ENCODE data around the gene CDH12.

CDH12 gene

GRCh38 chr5:22621084-22621483, 232.1 kb downstream of the CDH12 start:
- H4K20me1 ChIP-seq (ENCODE audit: insufficient read depth, low read length) = no peaks in the 10 kb centered on the region
- H3K4me3 ChIP-seq (ENCODE audit: low read length) = no peak overlapping the region
- no peak for TF ChIP-seq EZH2phosphoT487 (IDR thresholded peaks at IDR 0.05; ENCODE audit: low read depth)
- no peak for TF ChIP-seq CTCF (IDR thresholded peaks at IDR 0.05; ENCODE audit: low read depth, low read length)
- no peak overlapping the region for H3K9ac ChIP-seq (ENCODE audit: low read length)
- H3K4me2 ChIP-seq (ENCODE audit: low read length) = no peak overlapping the region
- no peaks in the 10 kb centered on the region for H3K36me3 ChIP-seq (replicated peaks; ENCODE audit: low read depth, low read length)
- no peaks in the 10 kb centered on the region for H3K79me2 ChIP-seq (ENCODE audit: low read length)
- H3K9me3 ChIP-seq (ENCODE audit: insufficient read depth, low read length) = no peaks in the 10 kb centered on the region
- H3K27me3 ChIP-seq (ENCODE audit: low read depth, low read length) = no peaks in the 10 kb centered on the region
- H2AFZ ChIP-seq (ENCODE audit: low read depth, low read length) = no peak overlapping the region
- no peaks in the 10 kb centered on the region for H3K4me1 ChIP-seq (ENCODE audit: low read length)
- no peak overlapping the region for H3K27ac ChIP-seq (ENCODE audit: low read length)

GRCh38 chr5:22615964-22616363, 237.2 kb downstream of the CDH12 start:
- no peaks in the 10 kb centered on the region for H4K20me1 ChIP-seq (ENCODE audit: insufficient read depth, low read length)
- no peaks in the 10 kb centered on the region for H3K4me1 ChIP-seq (ENCODE audit: low read length)
- TF ChIP-seq EZH2phosphoT487 (IDR thresholded peaks at IDR 0.05; ENCODE audit: low read depth) (no peak), CTCF (IDR thresholded peaks at IDR 0.05; ENCODE audit: low read depth, low read length) (no peak)
- H3K27me3 ChIP-seq (ENCODE audit: low read depth, low read length) = no peaks in the 10 kb centered on the region
- no peaks in the 10 kb centered on the region for H3K36me3 ChIP-seq (replicated peaks; ENCODE audit: low read depth, low read length)
- no peaks in the 10 kb centered on the region for H3K9me3 ChIP-seq (ENCODE audit: insufficient read depth, low read length)
- H3K79me2 ChIP-seq (ENCODE audit: low read length) = no peaks in the 10 kb centered on the region
- H2AFZ ChIP-seq (ENCODE audit: low read depth, low read length) = no peak overlapping the region
- no peak overlapping the region for H3K9ac ChIP-seq (ENCODE audit: low read length)
- H3K27ac ChIP-seq (ENCODE audit: low read length) = no peak overlapping the region
- H3K4me3 ChIP-seq (ENCODE audit: low read length) = no peak overlapping the region
- H3K4me2 ChIP-seq (ENCODE audit: low read length) = no peak overlapping the region

GRCh38 chr5:22614486-22615094, 238.6 kb downstream of the CDH12 start:
- TF ChIP-seq CTCF (IDR thresholded peaks at IDR 0.05; ENCODE audit: low read depth, low read length) (no peak), EZH2phosphoT487 (IDR thresholded peaks at IDR 0.05; ENCODE audit: low read depth) (no peak)
- Histone ChIP-seq H3K4me2 (ENCODE audit: low read length) (no peak overlapping the region), H3K4me3 (ENCODE audit: low read length) (no peak overlapping the region)

GRCh38 chr5:22612928-22613327, 240.2 kb downstream of the CDH12 start:
- H3K9ac ChIP-seq (ENCODE audit: low read length) = no peak overlapping the region
- TF ChIP-seq CTCF (IDR thresholded peaks at IDR 0.05; ENCODE audit: low read depth, low read length) (no peak), EZH2phosphoT487 (IDR thresholded peaks at IDR 0.05; ENCODE audit: low read depth) (no peak)
- no peak overlapping the region for H2AFZ ChIP-seq (ENCODE audit: low read depth, low read length)
- H3K4me3 ChIP-seq (ENCODE audit: low read length) = no peak overlapping the region
- H3K36me3 ChIP-seq (replicated peaks; ENCODE audit: low read depth, low read length) = no peaks in the 10 kb centered on the region
- H3K4me2 ChIP-seq (ENCODE audit: low read length) = no peak overlapping the region
- no peaks in the 10 kb centered on the region for H3K79me2 ChIP-seq (ENCODE audit: low read length)
- H3K4me1 ChIP-seq (ENCODE audit: low read length) = no peaks in the 10 kb centered on the region
- H3K9me3 ChIP-seq (ENCODE audit: insufficient read depth, low read length) = no peaks in the 10 kb centered on the region
- H4K20me1 ChIP-seq (ENCODE audit: insufficient read depth, low read length) = no peaks in the 10 kb centered on the region
- no peak overlapping the region for H3K27ac ChIP-seq (ENCODE audit: low read length)
- no peaks in the 10 kb centered on the region for H3K27me3 ChIP-seq (ENCODE audit: low read depth, low read length)

More at GRCh38 chr5:22614486-22615094, 238.6 kb downstream of the CDH12 start:
- no peaks in the 10 kb centered on the region for H3K79me2 ChIP-seq (ENCODE audit: low read length)
- H3K9me3 ChIP-seq (ENCODE audit: insufficient read depth, low read length) = no peaks in the 10 kb centered on the region
- H3K4me1 ChIP-seq (ENCODE audit: low read length) = no peaks in the 10 kb centered on the region
- H2AFZ ChIP-seq (ENCODE audit: low read depth, low read length) = no peak overlapping the region
- H3K27ac ChIP-seq (ENCODE audit: low read length) = no peak overlapping the region
- H3K9ac ChIP-seq (ENCODE audit: low read length) = no peak overlapping the region
- H3K27me3 ChIP-seq (ENCODE audit: low read depth, low read length) = no peaks in the 10 kb centered on the region
- no peaks in the 10 kb centered on the region for H4K20me1 ChIP-seq (ENCODE audit: insufficient read depth, low read length)
- no peaks in the 10 kb centered on the region for H3K36me3 ChIP-seq (replicated peaks; ENCODE audit: low read depth, low read length)
